ENCODE results near the gene LDLRAD4.

The LDLRAD4 gene

DNA sequence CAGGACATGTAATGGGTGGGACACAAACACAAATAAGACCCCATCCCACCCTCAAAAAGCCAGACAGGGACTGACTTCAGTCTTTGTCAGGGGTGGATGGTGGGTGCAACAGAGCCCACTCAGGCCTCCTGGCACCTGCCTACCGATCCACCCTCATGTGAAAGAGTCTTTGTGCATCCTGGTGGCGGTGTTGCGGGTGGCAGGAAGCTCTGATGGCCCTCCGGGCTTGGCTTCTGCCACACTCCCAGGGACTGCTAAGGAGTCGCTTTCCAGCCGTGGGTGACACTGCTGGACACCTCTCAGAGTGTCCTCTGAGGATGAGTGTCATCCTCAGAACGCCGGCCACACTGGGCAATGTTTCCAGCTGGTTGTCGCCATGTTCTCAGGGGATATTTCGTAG, 92.6 kb downstream of the LDLRAD4 start:
- Histone ChIP-seq H3K4me1 (ENCODE audit: control insufficient read depth, insufficient read depth, low read length, unreplicated experiment) (no peaks in the 10 kb centered on the region), H2AFZ (ENCODE audit: low read length, unreplicated experiment) (no peak overlapping the region), H3K36me3 (ENCODE audit: insufficient read depth, low read length) (no peaks in the 10 kb centered on the region), H3K4me3 (ENCODE audit: low read depth, low read length) (no peak overlapping the region), H3K27ac (ENCODE audit: low read depth, low read length) (no peak overlapping the region), H3K79me2 (ENCODE audit: control insufficient read depth, insufficient read depth, low read length, unreplicated experiment) (no peaks in the 10 kb centered on the region), H3K27me3 (ENCODE audit: insufficient read depth, low read length) (peaks cover 8% of the 10 kb centered on the region; the same call in 1 of the 2 replicates)

- Histone ChIP-seq H3K36me3 (ENCODE audit: insufficient read depth, low read length) (no peaks in the 10 kb centered on the region), H3K79me2 (ENCODE audit: control insufficient read depth, insufficient read depth, low read length, unreplicated experiment) (no peaks in the 10 kb centered on the region), H3K4me1 (ENCODE audit: control insufficient read depth, insufficient read depth, low read length, unreplicated experiment) (no peaks in the 10 kb centered on the region), H2AFZ (ENCODE audit: low read length, unreplicated experiment) (no peak overlapping the region), H3K4me3 (ENCODE audit: low read depth, low read length) (no peak overlapping the region), H3K27me3 (ENCODE audit: insufficient read depth, low read length) (no peaks in the 10 kb centered on the region), H3K27ac (ENCODE audit: low read depth, low read length) (no peak overlapping the region)
Measured at GRCh38 chr18:13312515-13312914, 94.0 kb downstream of the LDLRAD4 start.

GRCh38 chr18:13313006-13313686, 94.6 kb downstream of the LDLRAD4 start:
- Histone ChIP-seq H3K36me3 (ENCODE audit: insufficient read depth, low read length) (no peaks in the 10 kb centered on the region), H3K4me1 (ENCODE audit: control insufficient read depth, insufficient read depth, low read length, unreplicated experiment) (no peaks in the 10 kb centered on the region), H3K27me3 (ENCODE audit: insufficient read depth, low read length) (no peaks in the 10 kb centered on the region), H3K27ac (ENCODE audit: low read depth, low read length) (no peak overlapping the region), H2AFZ (ENCODE audit: low read length, unreplicated experiment) (no peak overlapping the region), H3K4me3 (ENCODE audit: low read depth, low read length) (no peak overlapping the region), H3K79me2 (ENCODE audit: control insufficient read depth, insufficient read depth, low read length, unreplicated experiment) (no peaks in the 10 kb centered on the region)

DNA sequence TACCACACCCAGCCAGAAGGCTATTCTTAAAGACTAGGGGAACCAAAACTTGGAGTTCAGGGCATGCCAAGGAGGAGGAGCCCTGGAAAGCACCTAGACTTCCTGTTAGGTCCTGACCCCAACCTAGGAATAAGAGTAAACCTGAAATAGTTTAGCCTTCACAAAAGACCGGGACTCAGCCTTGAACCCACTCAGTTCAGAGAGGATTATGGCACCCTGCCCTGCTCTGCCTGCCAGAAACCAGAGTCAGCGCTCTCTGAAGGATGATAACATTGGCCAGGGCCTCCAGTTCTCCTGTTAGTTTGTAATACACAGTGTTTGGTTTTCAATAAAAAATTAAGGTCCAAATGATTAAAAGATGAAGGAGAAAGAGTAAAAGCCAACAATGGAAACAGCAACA, 96.4 kb downstream of the LDLRAD4 start:
- H3K36me3 ChIP-seq (ENCODE audit: insufficient read depth, low read length), result no peaks in the 10 kb centered on the region
- no peaks in the 10 kb centered on the region for H3K4me1 ChIP-seq (ENCODE audit: control insufficient read depth, insufficient read depth, low read length, unreplicated experiment)
- H3K27me3 ChIP-seq (ENCODE audit: insufficient read depth, low read length), result no peaks in the 10 kb centered on the region
- H3K4me3 ChIP-seq (ENCODE audit: low read depth, low read length), result no peak overlapping the region
- H3K79me2 ChIP-seq (ENCODE audit: control insufficient read depth, insufficient read depth, low read length, unreplicated experiment), result no peaks in the 10 kb centered on the region
- no peak overlapping the region for H2AFZ ChIP-seq (ENCODE audit: low read length, unreplicated experiment)
- H3K27ac ChIP-seq (ENCODE audit: low read depth, low read length), result no peak overlapping the region

- H3K27me3 ChIP-seq (ENCODE audit: insufficient read depth, low read length), result no peaks in the 10 kb centered on the region
- H3K4me1 ChIP-seq (ENCODE audit: control insufficient read depth, insufficient read depth, low read length, unreplicated experiment), result no peaks in the 10 kb centered on the region
- no peak overlapping the region for H3K27ac ChIP-seq (ENCODE audit: low read depth, low read length)
- H3K36me3 ChIP-seq (ENCODE audit: insufficient read depth, low read length), result no peaks in the 10 kb centered on the region
- H3K4me3 ChIP-seq (ENCODE audit: low read depth, low read length), result no peak overlapping the region
- H2AFZ ChIP-seq (ENCODE audit: low read length, unreplicated experiment), result no peak overlapping the region
- no peaks in the 10 kb centered on the region for H3K79me2 ChIP-seq (ENCODE audit: control insufficient read depth, insufficient read depth, low read length, unreplicated experiment)
Measured at GRCh38 chr18:13316063-13316462, 97.5 kb downstream of the LDLRAD4 start.

- no peaks in the 10 kb centered on the region for H3K36me3 ChIP-seq (ENCODE audit: insufficient read depth, low read length)
- no peak overlapping the region for H3K4me3 ChIP-seq (ENCODE audit: low read depth, low read length)
- no peaks in the 10 kb centered on the region for H3K79me2 ChIP-seq (ENCODE audit: control insufficient read depth, insufficient read depth, low read length, unreplicated experiment)
- H2AFZ ChIP-seq (ENCODE audit: low read length, unreplicated experiment), result no peak overlapping the region
- no peaks in the 10 kb centered on the region for H3K4me1 ChIP-seq (ENCODE audit: control insufficient read depth, insufficient read depth, low read length, unreplicated experiment)
- no peaks in the 10 kb centered on the region for H3K27me3 ChIP-seq (ENCODE audit: insufficient read depth, low read length)
- H3K27ac ChIP-seq (ENCODE audit: low read depth, low read length), result no peak overlapping the region
Measured at GRCh38 chr18:13317801-13318200, 99.2 kb downstream of the LDLRAD4 start.

DNA sequence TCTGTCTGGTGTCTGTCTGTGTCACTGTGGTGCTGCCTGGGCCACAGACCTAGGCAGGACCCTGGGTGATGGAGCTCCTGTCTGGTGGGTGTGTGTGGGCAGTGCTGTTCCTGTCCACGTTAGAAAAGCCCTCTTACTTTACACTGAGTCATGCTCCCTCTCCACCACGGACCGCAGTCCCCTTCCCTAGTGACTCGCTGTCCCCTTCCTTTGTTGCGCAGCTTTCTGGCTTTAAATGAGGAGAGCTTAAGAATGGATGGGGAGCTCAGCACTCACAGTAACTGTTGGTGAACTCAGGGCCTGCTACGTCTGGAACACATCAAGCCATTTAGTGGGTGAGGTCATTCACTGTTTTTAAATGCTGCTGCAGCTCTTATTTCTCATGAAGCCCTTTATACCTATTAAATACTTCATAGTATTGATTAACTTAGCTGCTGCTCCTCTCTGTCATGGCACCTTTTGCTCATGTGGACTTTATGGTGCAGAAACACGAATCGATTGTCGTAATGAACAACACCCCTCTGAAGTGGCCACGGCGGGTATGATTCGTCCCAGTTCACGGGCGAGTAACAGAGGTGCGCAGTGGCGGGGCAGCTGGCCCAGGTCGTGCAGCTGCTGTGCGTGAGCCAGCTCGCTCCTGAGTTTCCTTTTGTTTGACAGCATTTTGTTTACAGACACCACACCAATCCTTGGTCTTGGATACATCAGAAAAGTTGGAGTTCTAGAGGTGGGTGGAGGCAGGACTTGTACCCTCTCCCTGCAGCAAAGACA, 100.4 kb downstream of the LDLRAD4 start:
- Histone ChIP-seq H3K27me3 (ENCODE audit: insufficient read depth, low read length) (no peaks in the 10 kb centered on the region), H2AFZ (ENCODE audit: low read length, unreplicated experiment) (no peak overlapping the region), H3K4me3 (ENCODE audit: low read depth, low read length) (no peak overlapping the region), H3K36me3 (ENCODE audit: insufficient read depth, low read length) (no peaks in the 10 kb centered on the region), H3K4me1 (ENCODE audit: control insufficient read depth, insufficient read depth, low read length, unreplicated experiment) (no peaks in the 10 kb centered on the region), H3K79me2 (ENCODE audit: control insufficient read depth, insufficient read depth, low read length, unreplicated experiment) (no peaks in the 10 kb centered on the region), H3K27ac (ENCODE audit: low read depth, low read length) (no peak overlapping the region)

- Histone ChIP-seq H3K36me3 (ENCODE audit: insufficient read depth, low read length) (no peaks in the 10 kb centered on the region), H3K27ac (ENCODE audit: low read depth, low read length) (no peak overlapping the region), H3K4me3 (ENCODE audit: low read depth, low read length) (no peak overlapping the region), H2AFZ (ENCODE audit: low read length, unreplicated experiment) (no peak overlapping the region), H3K27me3 (ENCODE audit: insufficient read depth, low read length) (no peaks in the 10 kb centered on the region), H3K79me2 (ENCODE audit: control insufficient read depth, insufficient read depth, low read length, unreplicated experiment) (no peaks in the 10 kb centered on the region), H3K4me1 (ENCODE audit: control insufficient read depth, insufficient read depth, low read length, unreplicated experiment) (no peaks in the 10 kb centered on the region)
Measured at GRCh38 chr18:13319629-13320028, 101.1 kb downstream of the LDLRAD4 start.

DNA sequence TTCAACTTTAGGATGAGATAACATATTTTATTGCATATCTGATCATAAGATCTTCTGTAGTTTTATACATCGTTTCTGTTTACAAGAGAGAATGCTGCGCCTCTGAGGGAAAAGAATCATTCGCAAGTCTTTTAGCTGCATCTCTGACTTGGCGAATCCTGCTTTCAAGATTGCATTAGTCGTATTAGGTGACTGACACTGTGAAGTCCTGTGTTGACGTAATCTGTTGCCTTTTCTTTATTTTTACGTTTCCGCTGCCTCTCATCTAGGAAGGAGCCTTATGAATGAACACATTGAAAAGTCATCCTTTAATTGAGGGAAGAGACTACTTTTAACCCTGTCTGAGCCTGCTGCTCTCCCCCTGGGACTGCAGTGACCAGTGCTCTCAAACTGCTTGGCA, 101.5 kb downstream of the LDLRAD4 start:
- H3K4me1 ChIP-seq (ENCODE audit: control insufficient read depth, insufficient read depth, low read length, unreplicated experiment), result no peaks in the 10 kb centered on the region
- H2AFZ ChIP-seq (ENCODE audit: low read length, unreplicated experiment), result no peak overlapping the region
- no peaks in the 10 kb centered on the region for H3K36me3 ChIP-seq (ENCODE audit: insufficient read depth, low read length)
- no peak overlapping the region for H3K4me3 ChIP-seq (ENCODE audit: low read depth, low read length)
- H3K79me2 ChIP-seq (ENCODE audit: control insufficient read depth, insufficient read depth, low read length, unreplicated experiment), result no peaks in the 10 kb centered on the region
- H3K27ac ChIP-seq (ENCODE audit: low read depth, low read length), result no peak overlapping the region
- H3K27me3 ChIP-seq (ENCODE audit: insufficient read depth, low read length), result no peaks in the 10 kb centered on the region

- Histone ChIP-seq H2AFZ (ENCODE audit: low read length, unreplicated experiment) (no peak overlapping the region), H3K27me3 (ENCODE audit: insufficient read depth, low read length) (no peaks in the 10 kb centered on the region)
Measured at GRCh38 chr18:13320891-13321425, 102.4 kb downstream of the LDLRAD4 start.

GRCh38 chr18:13321923-13322322, 103.4 kb downstream of the LDLRAD4 start:
- H3K4me1 ChIP-seq (ENCODE audit: control insufficient read depth, insufficient read depth, low read length, unreplicated experiment), result no peaks in the 10 kb centered on the region
- H3K4me3 ChIP-seq (ENCODE audit: low read depth, low read length), result no peak overlapping the region
- H2AFZ ChIP-seq (ENCODE audit: low read length, unreplicated experiment), result no peak overlapping the region
- H3K27ac ChIP-seq (ENCODE audit: low read depth, low read length), result no peak overlapping the region
- no peaks in the 10 kb centered on the region for H3K36me3 ChIP-seq (ENCODE audit: insufficient read depth, low read length)
- no peaks in the 10 kb centered on the region for H3K79me2 ChIP-seq (ENCODE audit: control insufficient read depth, insufficient read depth, low read length, unreplicated experiment)
- H3K27me3 ChIP-seq (ENCODE audit: insufficient read depth, low read length), result no peaks in the 10 kb centered on the region

More at GRCh38 chr18:13320891-13321425, 102.4 kb downstream of the LDLRAD4 start:
- no peaks in the 10 kb centered on the region for H3K36me3 ChIP-seq (ENCODE audit: insufficient read depth, low read length)
- no peak overlapping the region for H3K4me3 ChIP-seq (ENCODE audit: low read depth, low read length)
- no peak overlapping the region for H3K27ac ChIP-seq (ENCODE audit: low read depth, low read length)
- no peaks in the 10 kb centered on the region for H3K79me2 ChIP-seq (ENCODE audit: control insufficient read depth, insufficient read depth, low read length, unreplicated experiment)
- H3K4me1 ChIP-seq (ENCODE audit: control insufficient read depth, insufficient read depth, low read length, unreplicated experiment), result no peaks in the 10 kb centered on the region
